Osteoblast (primary cell): Measurements from ENCODE around the gene MAD1L1. TPM values are rescaled to one million over a fixed set of nuclear protein-coding genes. Genes with fewer than 3 reads are reported as not detected.

Source experiments
- DNase-seq: peaks from one replicate; pipeline ENCODE4 v3.0.0; 2011; ENCODE audit warnings: low spot score, mixed read lengths; ENCODE audit not compliant: insufficient read length; ENCODE audit errors: missing footprints
- H2AFZ ChIP-seq: 2 replicates; pipeline ENCODE4 v1.6.0; 2011; ENCODE audit warnings: mild to moderate bottlenecking, low read length
- H3K27ac ChIP-seq: 2 replicates; pipeline ENCODE4 v1.5.1; 2011; ENCODE audit warnings: mild to moderate bottlenecking, low read depth, low read length, moderate library complexity
- H3K27me3 ChIP-seq: 2 replicates; pipeline ENCODE4 v1.6.0; 2012; ENCODE audit warnings: mild to moderate bottlenecking, control low read depth, inconsistent platforms, low read length, moderate library complexity; ENCODE audit not compliant: insufficient read depth
- H3K36me3 ChIP-seq: 2 replicates; pipeline ENCODE4 v1.5.1; 2011; ENCODE audit warnings: mild to moderate bottlenecking, low read length, control low read depth, moderate library complexity; ENCODE audit not compliant: insufficient read depth
- H3K4me1 ChIP-seq: 2 replicates; pipeline ENCODE4 v1.5.1; 2011; ENCODE audit warnings: mild to moderate bottlenecking, low read length, control low read depth, moderate library complexity; ENCODE audit not compliant: insufficient read depth
- H3K4me2 ChIP-seq: 2 replicates; pipeline ENCODE4 v1.6.0; 2011; ENCODE audit warnings: mild to moderate bottlenecking, low read length; ENCODE audit not compliant: insufficient read depth
- H3K4me3 ChIP-seq: fragments of 200-600 bp; sonication (generic); 3 replicates; pipeline ENCODE4 v1.5.1; 2012; ENCODE audit warnings: mild to moderate bottlenecking, low read length, inconsistent platforms; ENCODE audit not compliant: insufficient read depth
- H3K79me2 ChIP-seq: 2 replicates; pipeline ENCODE4 v1.6.0; 2012; ENCODE audit warnings: mild to moderate bottlenecking, low read length, control low read depth, inconsistent platforms; ENCODE audit not compliant: insufficient read depth
- H3K9me3 ChIP-seq: 2 replicates; pipeline ENCODE4 v1.5.1; 2011; ENCODE audit warnings: low read depth, low read length, control low read depth
- H4K20me1 ChIP-seq: 2 replicates; pipeline ENCODE4 v1.6.0; 2012; ENCODE audit warnings: mild to moderate bottlenecking, low read length, control low read depth; ENCODE audit not compliant: insufficient read depth
- CTCF ChIP-seq: IDR thresholded peaks from 2 replicates; pipeline ENCODE4 v1.5.1; 2011; ENCODE audit warnings: mild to moderate bottlenecking, low read depth, low read length, moderate library complexity; ENCODE audit errors: extremely low read depth
- total RNA-seq: library from RNA; depleted of rRNA; stranded (reverse); fragments of >200 nt; gene quantifications from 2 replicates; pipeline ENCODE4 v1.2.3, GENCODE V29; 2012

The MAD1L1 gene
- total RNA-seq, 1 donor: 66.2 TPM

- Histone ChIP-seq H3K36me3 (peaks cover 3% of the 10 kb centered on the region), H3K9me3 (no peaks in the 10 kb centered on the region), H3K79me2 (no peaks in the 10 kb centered on the region), H3K4me3 (no peak overlapping the region), H2AFZ (no peak overlapping the region), H3K4me1 (no peaks in the 10 kb centered on the region), H3K4me2 (no peak overlapping the region), H3K27ac (no peak overlapping the region), H4K20me1 (no peaks in the 10 kb centered on the region), H3K27me3 (no peaks in the 10 kb centered on the region)
- no peak for DNase-seq
- no peak for TF ChIP-seq CTCF
Measured at GRCh38 chr7:1975581-1975980, 257.2 kb downstream of the MAD1L1 start.

- no peak for DNase-seq
- Histone ChIP-seq H2AFZ (no peak overlapping the region), H3K79me2 (no peaks in the 10 kb centered on the region), H3K9me3 (no peaks in the 10 kb centered on the region), H3K4me1 (no peaks in the 10 kb centered on the region), H3K27me3 (no peaks in the 10 kb centered on the region), H3K36me3 (peaks cover 3% of the 10 kb centered on the region), H3K27ac (no peak overlapping the region), H3K4me2 (no peak overlapping the region), H4K20me1 (no peaks in the 10 kb centered on the region), H3K4me3 (no peak overlapping the region)
- no peak for TF ChIP-seq CTCF
Measured at GRCh38 chr7:1975179-1975578, 257.6 kb downstream of the MAD1L1 start.

- Histone ChIP-seq H3K4me1 (no peaks in the 10 kb centered on the region), H3K4me2 (no peak overlapping the region), H3K9me3 (no peaks in the 10 kb centered on the region), H2AFZ (no peak overlapping the region), H3K27me3 (no peaks in the 10 kb centered on the region), H3K27ac (no peak overlapping the region), H3K36me3 (peaks cover 3% of the 10 kb centered on the region), H3K79me2 (no peaks in the 10 kb centered on the region), H3K4me3 (no peak overlapping the region), H4K20me1 (no peaks in the 10 kb centered on the region)
- no peak for TF ChIP-seq CTCF
- DNase-seq: no peak
Measured at GRCh38 chr7:1974290-1975101, 258.2 kb downstream of the MAD1L1 start.

GRCh38 chr7:1973321-1974251 lies 259.2 kb downstream of the MAD1L1 start:
- Histone ChIP-seq H3K4me1 (no peaks in the 10 kb centered on the region), H3K4me3 (no peak overlapping the region), H3K27me3 (no peaks in the 10 kb centered on the region), H2AFZ (no peak overlapping the region), H3K9me3 (no peaks in the 10 kb centered on the region), H3K27ac (no peak overlapping the region), H3K79me2 (no peaks in the 10 kb centered on the region), H3K36me3 (peaks cover under 1% of the 10 kb centered on the region), H3K4me2 (no peak overlapping the region), H4K20me1 (no peaks in the 10 kb centered on the region)
- TF ChIP-seq CTCF: no peak
- DNase-seq: no peak
